ENCODE measurements around the gene ETDA.
A peak's percentile ranks its signal among the peaks of the same experiment; 100 is the strongest.
"Not testable (repeated sequence)": the region's sequence is repeated elsewhere in the genome, so short reads cannot be mapped to it uniquely, and the experiment has no call there.

ETDA gene

DNA sequence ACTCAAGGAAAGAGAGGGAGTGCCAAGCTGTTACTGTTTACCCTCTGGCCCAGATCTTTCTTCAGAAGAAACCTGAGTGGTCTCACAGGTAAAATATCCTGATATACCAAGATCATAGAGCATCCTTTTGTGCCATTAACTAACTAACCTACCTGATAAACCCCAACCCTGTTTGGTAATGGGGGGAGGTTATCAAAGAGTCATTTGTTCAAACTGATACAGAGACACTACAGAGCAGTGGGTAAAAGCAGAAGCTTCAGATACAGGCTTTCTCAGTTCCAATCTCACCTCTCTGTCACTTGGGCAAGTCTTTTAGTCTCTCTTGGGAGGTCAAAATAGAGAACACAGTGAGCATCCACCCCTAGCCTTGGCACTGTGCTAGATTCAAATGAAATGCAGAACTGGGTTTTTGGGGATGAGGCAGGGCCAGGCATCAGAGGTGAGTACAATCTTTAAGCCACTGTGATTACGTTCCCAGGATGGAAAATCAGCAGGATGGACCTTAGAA, at the start of gene ETDA:
ETDA (plus strand) TSS at position 51 of the 508 bp plus-strand sequence. CDS start 1,216 bp downstream, outside the sequence.
- DNase-seq, result not testable (repeated sequence)

DNA sequence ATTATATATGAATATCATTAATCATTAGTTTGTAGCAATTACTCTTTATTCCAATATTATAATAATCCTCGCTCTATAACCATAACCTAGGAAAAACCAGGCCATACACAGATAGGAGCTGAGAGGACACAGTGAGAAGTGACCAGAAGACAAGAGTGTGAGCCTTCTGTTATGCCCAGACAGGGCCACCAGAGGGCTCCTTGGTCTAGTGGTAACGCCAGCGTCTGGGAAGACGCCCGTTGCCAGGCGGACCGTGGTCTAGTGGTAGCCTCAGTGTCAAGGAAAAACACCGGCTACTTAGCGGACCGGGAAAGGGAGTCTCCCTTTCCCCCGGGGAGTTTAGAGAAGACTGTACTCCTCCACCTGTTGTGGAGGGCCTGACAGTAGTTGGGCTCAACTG, 45.4 kb upstream of the ETDA start:
- not testable (repeated sequence) for DNase-seq

GRCh38 chrX:135213200-135213844, 38.5 kb upstream of the ETDA start:
- peak; percentile 5 for DNase-seq

GRCh38 chrX:135245989-135246388, 5.9 kb upstream of the ETDA start:
- not testable (repeated sequence) for DNase-seq

- not testable (repeated sequence) for DNase-seq
Measured at GRCh38 chrX:135256087-135256684, 4.3 kb downstream of the ETDA start.

GRCh38 chrX:135256923-135257322, 5.1 kb downstream of the ETDA start:
- DNase-seq, result no peak

GRCh38 chrX:135257469-135257868, 5.6 kb downstream of the ETDA start:
- no peak for DNase-seq

- DNase-seq, result not testable (repeated sequence)
Measured at GRCh38 chrX:135260976-135261375, 9.1 kb downstream of the ETDA start.

- not testable (repeated sequence) for DNase-seq
Measured at GRCh38 chrX:135263376-135263775, 11.5 kb downstream of the ETDA start.

- DNase-seq, result no peak
Measured at GRCh38 chrX:135264206-135264605, 12.3 kb downstream of the ETDA start.

DNA sequence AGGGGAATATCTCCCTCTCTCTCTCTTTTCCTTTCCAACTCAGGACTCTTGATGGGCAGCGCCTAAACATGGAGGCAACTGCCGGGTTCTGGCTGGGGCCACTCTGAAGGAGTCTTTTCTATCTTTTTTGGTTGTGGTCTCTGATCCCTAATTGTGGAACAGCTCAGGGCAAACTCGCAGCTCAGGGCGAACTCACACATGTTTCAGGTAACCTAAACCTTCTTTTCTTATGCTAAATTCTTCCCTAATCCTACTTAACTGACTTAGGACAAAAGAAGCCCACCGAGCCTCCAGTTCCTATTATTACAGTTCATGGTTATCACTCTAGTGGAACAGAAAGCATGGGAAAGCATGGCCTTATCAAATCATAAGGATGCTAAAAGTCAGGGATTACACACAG, 21.3 kb downstream of the ETDA start:
- no peak for DNase-seq

DNA sequence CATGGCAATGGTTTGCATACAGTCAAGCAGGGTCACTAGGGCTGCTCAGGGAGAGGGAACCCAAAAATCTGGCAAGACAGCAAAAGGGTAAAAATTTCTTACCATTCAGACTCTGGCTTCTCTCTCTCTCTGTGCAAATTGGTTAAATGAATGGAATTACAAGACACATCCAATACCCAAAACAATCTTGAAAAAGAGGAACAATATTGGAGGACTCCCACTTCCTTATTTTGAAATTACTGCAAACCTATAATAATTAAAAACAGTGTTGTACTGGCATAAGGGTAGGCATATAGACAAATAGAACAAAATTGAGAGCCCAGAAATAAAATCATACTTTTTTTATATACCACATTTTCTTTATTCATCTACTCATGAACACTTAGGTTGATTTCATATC, 24.1 kb downstream of the ETDA start:
- DNase-seq, result no peak

GRCh38 chrX:135287266-135287823, 35.5 kb downstream of the ETDA start:
- DNase-seq, result no peak

- peak; percentile 63 for DNase-seq
Measured at GRCh38 chrX:135295238-135295943, 43.5 kb downstream of the ETDA start.

DNA sequence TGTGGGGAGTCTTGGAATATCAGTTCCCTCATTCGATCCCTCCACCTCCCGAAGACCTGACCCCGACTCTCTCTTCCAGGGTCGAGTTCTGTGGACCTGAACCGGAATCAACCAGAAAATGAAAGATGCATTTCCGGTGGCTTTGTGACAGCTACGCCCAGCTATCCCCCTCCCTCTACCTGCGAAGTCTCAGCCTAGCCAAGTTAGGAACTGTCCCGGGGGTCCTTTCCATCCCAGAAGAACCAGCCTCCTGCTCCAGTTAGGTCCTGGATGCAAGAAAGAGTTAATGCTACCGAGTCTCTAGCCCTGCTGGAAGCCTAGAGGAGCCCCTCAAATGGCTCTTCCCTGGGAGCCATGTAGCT, 44.1 kb downstream of the ETDA start:
- no peak for DNase-seq

GRCh38 chrX:135302269-135302873, 50.5 kb downstream of the ETDA start:
- no peak for DNase-seq
